Mesenchymal stem cell (in vitro differentiated cells and primary cell): ENCODE data around the gene LIMCH1.

ENCODE experiments used
- DNase-seq: peaks from one replicate; pipeline ENCODE4 v3.0.0-alpha.2; 2013
- H2AFZ ChIP-seq: one replicate; pipeline ENCODE4 v1.6.1; 2013; ENCODE audit warnings: low read depth, mild to moderate bottlenecking, control low read depth, inconsistent platforms, low read length, moderate library complexity
- H2AK5ac ChIP-seq: 2 replicates; pipeline ENCODE4 v1.6.1; 2013; ENCODE audit warnings: low read length, moderate library complexity, mild to moderate bottlenecking, inconsistent platforms; ENCODE audit not compliant: severe bottlenecking
- H2BK120ac ChIP-seq: one replicate; pipeline ENCODE4 v1.6.1; 2013; ENCODE audit warnings: low read depth, mild to moderate bottlenecking, inconsistent platforms, low read length, moderate library complexity
- H2BK12ac ChIP-seq, 2 experiments: one replicate each; pipeline ENCODE4 v1.6.1; 2013; ENCODE audit warnings: inconsistent platforms in 2 of 2, low read length in 2 of 2, mild to moderate bottlenecking in 2 of 2, moderate library complexity in 2 of 2, control low read depth in 1 of 2
- H2BK15ac ChIP-seq: one replicate; pipeline ENCODE4 v1.6.1; 2013; ENCODE audit warnings: mild to moderate bottlenecking, low read depth, inconsistent platforms; ENCODE audit not compliant: poor library complexity, severe bottlenecking
- H2BK5ac ChIP-seq: 2 replicates; pipeline ENCODE4 v1.6.1; 2013; ENCODE audit warnings: low read depth, mild to moderate bottlenecking, low read length, control low read depth, inconsistent platforms; ENCODE audit not compliant: poor library complexity, severe bottlenecking
- H3K14ac ChIP-seq, 2 experiments: one replicate each; pipeline ENCODE4 v1.6.1; 2013; ENCODE audit warnings: inconsistent platforms in 2 of 2, low read length in 2 of 2, control low read depth in 1 of 2, mild to moderate bottlenecking in 1 of 2, moderate library complexity in 1 of 2
- H3K18ac ChIP-seq, 2 experiments: one replicate each; pipeline ENCODE4 v1.6.1; 2013; ENCODE audit warnings: inconsistent platforms in 2 of 2, low read length in 2 of 2, control low read depth in 1 of 2, low read depth in 1 of 2, mild to moderate bottlenecking in 1 of 2
- H3K23ac ChIP-seq, 2 experiments: one replicate each; pipeline ENCODE4 v1.6.1; 2013; ENCODE audit warnings: inconsistent platforms in 2 of 2, low read length in 2 of 2, mild to moderate bottlenecking in 2 of 2, moderate library complexity in 2 of 2, control low read depth in 1 of 2
- H3K27ac ChIP-seq: 2 replicates; pipeline ENCODE4 v1.5.1; 2013; ENCODE audit warnings: mild to moderate bottlenecking, moderate library complexity, low read length, control low read depth, inconsistent platforms; ENCODE audit not compliant: poor library complexity, severe bottlenecking
- H3K27me3 ChIP-seq, 2 experiments: 2 replicates each; pipeline versions ENCODE4 v1.6.1 to v1.7.0; 2013; ENCODE audit warnings: low read length in 2 of 2, mild to moderate bottlenecking in 2 of 2, moderate library complexity in 2 of 2, control low read depth in 1 of 2, inconsistent platforms in 1 of 2; ENCODE audit not compliant: control insufficient read depth in 1 of 2, insufficient read depth in 1 of 2
- H3K36me3 ChIP-seq, 2 experiments: 2 replicates each; pipeline versions ENCODE4 v1.6.1 to v1.7.0; 2013; ENCODE audit warnings: low read length in 2 of 2, control low read depth in 1 of 2, inconsistent platforms in 1 of 2, low read depth in 1 of 2, mild to moderate bottlenecking in 1 of 2; ENCODE audit not compliant: insufficient read depth in 2 of 2, control insufficient read depth in 1 of 2
- H3K4ac ChIP-seq, 2 experiments: one replicate each; pipeline ENCODE4 v1.6.1; 2013; ENCODE audit warnings: inconsistent platforms in 2 of 2, low read length in 2 of 2, mild to moderate bottlenecking in 2 of 2, moderate library complexity in 2 of 2, control low read depth in 1 of 2, low read depth in 1 of 2
- H3K4me1 ChIP-seq: 2 replicates; pipeline ENCODE4 v1.6.1; 2013; ENCODE audit warnings: low read depth, low read length, control low read depth; ENCODE audit not compliant: control insufficient read depth, insufficient read depth
- H3K4me2 ChIP-seq: 2 replicates; pipeline ENCODE4 v1.6.1; 2013; ENCODE audit warnings: low read length, mild to moderate bottlenecking, inconsistent platforms; ENCODE audit not compliant: poor library complexity, severe bottlenecking
- H3K4me3 ChIP-seq, 2 experiments: 2 replicates each; pipeline versions ENCODE4 v1.5.1 to v1.7.0; 2013; ENCODE audit warnings: low read length in 2 of 2, mild to moderate bottlenecking in 2 of 2, control low read depth in 1 of 2, low read depth in 1 of 2; ENCODE audit not compliant: insufficient read depth in 1 of 2
- H3K79me1 ChIP-seq: replicated peaks from 2 replicates; pipeline ENCODE4 v1.6.1; 2013; ENCODE audit warnings: mild to moderate bottlenecking, control low read depth, low read length, inconsistent platforms; ENCODE audit not compliant: poor library complexity, severe bottlenecking
- H3K9ac ChIP-seq: 2 replicates; pipeline ENCODE4 v1.7.0; 2013; ENCODE audit warnings: mild to moderate bottlenecking, low read length, moderate library complexity
- H3K9me3 ChIP-seq: 2 replicates; pipeline ENCODE4 v1.7.0; 2013; ENCODE audit warnings: mild to moderate bottlenecking, low read length; ENCODE audit not compliant: control insufficient read depth
- H4K8ac ChIP-seq: one replicate; pipeline ENCODE4 v1.6.1; 2013; ENCODE audit warnings: inconsistent platforms, mild to moderate bottlenecking, low read length, moderate library complexity
- H4K91ac ChIP-seq: one replicate; pipeline ENCODE4 v1.6.1; 2013; ENCODE audit warnings: mild to moderate bottlenecking, low read length, inconsistent platforms
- WGBS: methylation state at CpG from one replicate; pipeline ENCODE4 v1.1.7; 2013; ENCODE audit warnings: mixed read lengths; 5-methylcytosine and 5-hydroxymethylcytosine counted together

LIMCH1 gene

DNA sequence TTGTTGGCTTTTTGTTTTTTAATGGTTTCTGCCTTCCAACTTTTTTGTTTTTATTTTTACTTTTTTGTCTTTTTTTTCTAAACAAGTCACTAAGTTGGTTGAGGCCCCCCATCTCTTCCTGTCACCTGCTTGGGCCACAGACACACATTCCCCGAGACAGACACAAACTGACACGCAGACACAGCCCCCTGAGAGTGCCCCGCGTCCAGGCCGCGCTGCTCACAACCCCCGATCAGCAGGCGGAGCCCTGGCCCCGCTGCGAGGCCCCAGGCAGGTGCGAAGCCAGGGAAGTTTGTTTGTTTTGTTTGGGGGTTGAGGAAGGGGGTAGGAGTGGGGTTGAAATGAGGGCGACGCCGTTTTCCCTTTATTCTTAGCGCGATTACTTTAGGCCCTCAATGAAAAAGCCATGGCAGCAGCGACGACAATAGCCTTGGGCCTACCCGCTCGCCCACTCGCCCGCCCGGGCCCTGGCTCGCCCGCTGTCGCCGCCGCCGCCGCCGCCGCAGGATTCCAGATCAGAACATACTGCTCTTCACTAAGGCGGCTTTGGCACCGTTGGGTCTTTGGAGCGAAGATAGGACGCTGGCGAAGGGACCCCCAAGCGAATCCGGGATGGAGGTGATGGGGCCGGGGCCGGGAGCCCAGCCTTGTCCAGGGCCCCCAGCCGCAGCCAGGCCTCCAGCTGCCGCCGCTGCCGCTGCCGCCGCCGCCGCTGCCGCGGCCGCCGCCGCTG is 207.5 kb downstream of the LIMCH1 start:
- no peak overlapping the region for H2AK5ac ChIP-seq
- no peak overlapping the region for H2BK12ac ChIP-seq
- no peak overlapping the region for H3K23ac ChIP-seq
- no peak for DNase-seq
- H3K4me1 ChIP-seq: peaks cover 15% of the 10 kb centered on the region
- H2BK5ac ChIP-seq: no peak overlapping the region
- 2% methylated on average over 40 of the region's 54 CpGs for WGBS
- H3K9me3 ChIP-seq: no peaks in the 10 kb centered on the region
- no peak overlapping the region for H2AFZ ChIP-seq
- H4K91ac ChIP-seq: peak overlapping the region; percentile 22
- H4K8ac ChIP-seq: no peak overlapping the region
- peaks cover 87 to 92% of the 10 kb centered on the region in 2 experiments for H3K27me3 ChIP-seq
- no peak overlapping the region for H3K4me3 ChIP-seq
- H3K14ac ChIP-seq: no peak overlapping the region
- H3K79me1 ChIP-seq: no peaks in the 10 kb centered on the region
- H3K4ac ChIP-seq: no peak overlapping the region
- H3K36me3 ChIP-seq: no peaks in the 10 kb centered on the region
- no peak overlapping the region for H3K9ac ChIP-seq
- no peak overlapping the region for H3K27ac ChIP-seq
- H3K18ac ChIP-seq: no peak overlapping the region
- no peak overlapping the region for H2BK15ac ChIP-seq
- H2BK120ac ChIP-seq: no peak overlapping the region
- H3K4me2 ChIP-seq: no peak overlapping the region

DNA sequence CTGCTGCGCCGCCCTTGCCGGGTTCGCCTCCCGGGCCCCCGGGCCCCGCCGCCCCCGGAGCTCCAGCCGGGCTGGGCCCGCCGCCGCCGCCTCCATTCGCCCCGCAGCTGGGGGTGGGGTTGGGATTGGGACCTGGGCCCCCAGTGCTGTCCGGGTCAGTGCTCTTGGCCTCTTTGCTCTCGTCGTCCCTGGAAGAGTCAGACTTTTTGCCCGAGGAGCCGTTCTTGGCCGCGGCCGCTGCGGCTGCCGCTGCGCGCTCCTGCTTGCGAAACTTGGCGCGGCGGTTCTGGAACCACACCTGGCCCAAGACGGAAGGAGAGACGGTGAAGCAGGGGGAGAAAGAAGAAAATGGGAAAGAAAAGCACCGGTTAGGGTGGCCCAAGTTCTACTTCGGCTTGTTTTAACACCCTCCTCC is 208.1 kb downstream of the LIMCH1 start:
- WGBS: under 1% methylated on average over 18 of the region's 36 CpGs
- H4K91ac ChIP-seq: no peak overlapping the region
- no peak for DNase-seq
- H3K79me1 ChIP-seq: no peaks in the 10 kb centered on the region
- no peak overlapping the region for H2BK12ac ChIP-seq
- no peak overlapping the region for H2BK5ac ChIP-seq
- no peak overlapping the region for H3K9ac ChIP-seq
- no peak overlapping the region for H2AK5ac ChIP-seq
- H2AFZ ChIP-seq: no peak overlapping the region
- no peak overlapping the region for H3K23ac ChIP-seq
- H3K27ac ChIP-seq: no peak overlapping the region
- H3K4me3 ChIP-seq: no peak overlapping the region
- H2BK15ac ChIP-seq: no peak overlapping the region
- no peak overlapping the region for H3K14ac ChIP-seq
- H4K8ac ChIP-seq: no peak overlapping the region
- peaks cover 18% of the 10 kb centered on the region for H3K4me1 ChIP-seq
- no peak overlapping the region for H3K18ac ChIP-seq
- H3K4me2 ChIP-seq: peak overlapping the region; percentile 49
- no peaks in the 10 kb centered on the region for H3K36me3 ChIP-seq
- H3K4ac ChIP-seq: no peak overlapping the region
- peaks cover 87 to 94% of the 10 kb centered on the region in 2 experiments for H3K27me3 ChIP-seq
- no peak overlapping the region for H2BK120ac ChIP-seq
- H3K9me3 ChIP-seq: no peaks in the 10 kb centered on the region

DNA sequence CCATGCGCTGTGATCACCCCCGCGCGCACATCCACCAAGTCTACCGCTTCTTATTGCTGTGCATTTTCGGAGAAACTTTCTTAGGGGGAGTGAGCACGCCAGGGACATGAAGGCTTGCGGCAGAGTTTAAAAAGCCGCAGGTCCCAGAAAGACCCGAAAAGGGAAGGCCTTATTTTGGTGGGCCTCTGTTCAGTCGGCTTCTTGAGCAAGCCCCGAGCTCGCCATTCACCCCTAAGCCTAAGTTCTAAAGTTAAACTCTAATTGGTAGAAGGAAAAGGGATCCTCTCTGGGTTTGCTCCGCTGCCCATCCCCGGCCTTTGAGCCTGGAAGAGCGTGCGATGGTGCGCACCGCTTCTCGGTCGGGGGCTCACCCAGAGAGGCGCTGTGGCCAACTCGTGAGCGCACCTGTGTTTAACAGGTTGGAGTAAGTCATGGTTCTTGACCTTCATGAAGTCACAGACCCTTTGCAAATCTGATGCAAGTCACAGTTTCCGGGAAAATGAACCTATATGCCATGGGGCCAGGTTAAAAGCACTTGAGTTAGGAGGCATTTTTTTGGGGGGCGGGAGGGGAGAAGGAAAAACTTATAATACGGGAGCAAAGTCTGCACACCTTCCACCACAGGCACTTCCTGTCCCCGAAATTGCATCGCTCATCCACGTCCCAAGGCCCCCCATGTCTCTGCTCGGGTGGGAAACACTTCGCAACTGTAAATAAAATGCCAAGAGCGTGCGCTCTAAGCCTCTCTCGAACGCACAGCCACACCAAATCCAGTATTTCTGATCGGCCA is 208.7 kb downstream of the LIMCH1 start:
- H3K36me3 ChIP-seq: no peaks in the 10 kb centered on the region
- H2BK5ac ChIP-seq: no peak overlapping the region
- 4% methylated on average over 35 of the region's 37 CpGs for WGBS
- no peak overlapping the region for H4K8ac ChIP-seq
- no peak overlapping the region for H3K4ac ChIP-seq
- H3K27ac ChIP-seq: no peak overlapping the region
- peak overlapping the region in 1 of 2 experiments; percentile 6 for H3K4me3 ChIP-seq
- no peak overlapping the region for H2BK120ac ChIP-seq
- peaks cover 88 to 94% of the 10 kb centered on the region in 2 experiments for H3K27me3 ChIP-seq
- H3K4me1 ChIP-seq: peaks cover 19% of the 10 kb centered on the region
- H2BK15ac ChIP-seq: no peak overlapping the region
- H2BK12ac ChIP-seq: no peak overlapping the region
- H2AK5ac ChIP-seq: no peak overlapping the region
- no peak for DNase-seq
- H3K9ac ChIP-seq: no peak overlapping the region
- H3K9me3 ChIP-seq: no peaks in the 10 kb centered on the region
- no peaks in the 10 kb centered on the region for H3K79me1 ChIP-seq
- peak overlapping the region in 1 of 2 experiments; percentile 32 for H3K23ac ChIP-seq
- no peak overlapping the region for H2AFZ ChIP-seq
- no peak overlapping the region for H3K18ac ChIP-seq
- H3K4me2 ChIP-seq: peak overlapping the region; percentile 49
- no peak overlapping the region for H3K14ac ChIP-seq
- H4K91ac ChIP-seq: no peak overlapping the region
